SKM-1 (cell line): ENCODE results near the gene RNPEP.
"Not testable (repeated sequence)": the region's sequence is repeated elsewhere in the genome, so short reads cannot be mapped to it uniquely, and the experiment has no call there.

Source experiments
- DNase-seq: peaks from one replicate; lab custom pipeline; 2025; ENCODE audit not compliant: unreplicated experiment; lab: John Stamatoyannopoulos, UW

The RNPEP gene

GRCh38 chr1:201955729-201956143, 26.7 kb upstream of the RNPEP start:
- DNase-seq: no peak

- no peak for DNase-seq
These were observed 24.1 kb upstream of the RNPEP start for GRCh38 chr1:201958348-201958747.

- not testable (repeated sequence) for DNase-seq
These were observed 20.1 kb upstream of the RNPEP start for GRCh38 chr1:201962382-201962781.

- DNase-seq: no peak
These were observed 18.2 kb upstream of the RNPEP start for GRCh38 chr1:201964261-201964660.

- no peak for DNase-seq
These were observed 16.3 kb upstream of the RNPEP start for GRCh38 chr1:201966171-201966570.

- no peak for DNase-seq
These were observed 14.1 kb upstream of the RNPEP start for GRCh38 chr1:201968202-201968925.

- DNase-seq: no peak
These were observed 11.9 kb upstream of the RNPEP start for GRCh38 chr1:201970334-201971159.

GRCh38 chr1:201982082-201982622, 296 bp upstream of the RNPEP start:
- peak; percentile 65 for DNase-seq

- no peak for DNase-seq
These were observed 945 bp downstream of the RNPEP start for GRCh38 chr1:201983380-201983805.

GRCh38 chr1:201984446-201984845, 2.0 kb downstream of the RNPEP start:
- DNase-seq: no peak

GRCh38 chr1:201985355-201985754, 2.9 kb downstream of the RNPEP start:
- no peak for DNase-seq

- DNase-seq: no peak
These were observed 6.2 kb downstream of the RNPEP start for GRCh38 chr1:201988601-201989000.

GRCh38 chr1:201989354-201990128, 7.1 kb downstream of the RNPEP start:
- DNase-seq: no peak

- DNase-seq: no peak
These were observed 8.0 kb downstream of the RNPEP start for GRCh38 chr1:201990427-201990826.

GRCh38 chr1:201999625-202000238, 17.3 kb downstream of the RNPEP start:
- DNase-seq: peak; percentile 76

- DNase-seq: no peak
These were observed 20.1 kb downstream of the RNPEP start for GRCh38 chr1:202002507-202002906.

- DNase-seq: no peak
These were observed 22.3 kb downstream of the RNPEP start for GRCh38 chr1:202004711-202005110.

GRCh38 chr1:202005958-202006357, 23.5 kb downstream of the RNPEP start:
- DNase-seq: no peak

- DNase-seq: no peak
These were observed 24.9 kb downstream of the RNPEP start for GRCh38 chr1:202007304-202007703.

- DNase-seq: no peak
These were observed 25.5 kb downstream of the RNPEP start for GRCh38 chr1:202007805-202008489.
